HCT116 (cell line): ENCODE measurements around the gene ARR3. TPM values are rescaled to one million over a fixed set of nuclear protein-coding genes. Genes with fewer than 3 reads are reported as not detected.

Experiments
- ATAC-seq: fragments of 200-7000 bp; cut with Tn5 transposase; 2 replicates; pipeline ENCODE4 v1.9.1; 2020; ENCODE audit warnings: mild to moderate bottlenecking, moderate library complexity
- BruUV-seq: library from RNA; stranded (reverse); fragments of 400-500 nt; replicated peaks from 2 replicates; lab custom pipeline; 2021; lab: Mats Ljungman, UMichigan
- CTCF ChIA-PET: fragments of 300-600 bp; sonication (Branson Sonifier 250); formaldehyde crosslinking; loops from one replicate; lab custom pipeline; 2021; ENCODE audit warnings: antibody characterized with exemption; lab: Charles Lee
- POLR2A ChIA-PET: fragments of 300-600, 350-600 bp; sonication (Branson Sonifier 250); formaldehyde crosslinking; loops from one replicate; lab custom pipeline; 2021; ENCODE audit warnings: antibody characterized with exemption; lab: Charles Lee
- RAD21 ChIA-PET, 2 experiments: fragments of 300-600 bp; sonication (Branson Sonifier 250); formaldehyde crosslinking; loops; one replicate each; lab custom pipeline; 2023; ENCODE audit warnings: low total read pairs in 2 of 2; ENCODE audit not compliant: uncharacterized antibody in 2 of 2, unreplicated experiment in 2 of 2, low non-redundant PET in 1 of 2; lab: Charles Lee
- DNase-seq: peaks from one replicate; pipeline ENCODE4 v3.0.0-alpha.2; 2010; ENCODE audit warnings: low read depth, low spot score
- H2AFZ ChIP-seq: fragments of 200-600 bp; shearing (Covaris generic), sonication (generic); 2 replicates; pipeline ENCODE4 v1.6.1; 2017; ENCODE audit warnings: low read depth, mixed run types, mixed read lengths, antibody characterized with exemption, low read length; ENCODE audit not compliant: poor library complexity, severe bottlenecking
- H3K27ac ChIP-seq: 2 replicates; pipeline ENCODE4 v1.5.1; 2012; ENCODE audit warnings: low read depth, low read length
- H3K27me3 ChIP-seq: fragments of 200-600 bp; sonication (generic); 2 replicates; pipeline ENCODE4 v1.6.1; 2016; ENCODE audit warnings: mixed run types, low read length, mixed read lengths; ENCODE audit not compliant: insufficient read depth
- H3K36me3 ChIP-seq, 2 experiments: fragments of 200-500 bp in 1 of 2; fragments of 200-600 bp in 1 of 2; sonication (Bioruptor generic) in 1 of 2; sonication (generic) in 1 of 2; 2 replicates each; pipeline versions ENCODE4 v1.5.1 to v1.6.1; 2014 to 2016; ENCODE audit warnings: low read length in 2 of 2, inconsistent platforms in 1 of 2, mixed read lengths in 1 of 2, mixed run types in 1 of 2; ENCODE audit not compliant: insufficient read depth in 2 of 2, control insufficient read depth in 1 of 2
- H3K4me1 ChIP-seq, 2 experiments: fragments of 200-600 bp in 1 of 2; sonication (generic) in 1 of 2; 2 replicates each; pipeline versions ENCODE4 v1.5.1 to v1.6.1; 2012 to 2017; ENCODE audit warnings: low read length in 2 of 2, inconsistent platforms in 1 of 2, mild to moderate bottlenecking in 1 of 2, mixed read lengths in 1 of 2, mixed run types in 1 of 2, moderate library complexity in 1 of 2; ENCODE audit not compliant: insufficient read depth in 2 of 2, control insufficient read depth in 1 of 2
- H3K4me2 ChIP-seq: fragments of 200-600 bp; sonication (generic); 2 replicates; pipeline ENCODE4 v1.6.1; 2017; ENCODE audit warnings: mixed run types, low read length, mixed read lengths
- H3K4me3 ChIP-seq, 2 experiments: fragments of 200-600 bp in 1 of 2; sonication (generic) in 1 of 2; replicated peaks in 1 of 2; 2 replicates each; pipeline ENCODE4 v1.5.1; 2011 to 2016; ENCODE audit warnings: low read length in 2 of 2, control low read depth in 1 of 2, low read depth in 1 of 2, mild to moderate bottlenecking in 1 of 2, mixed read lengths in 1 of 2, mixed run types in 1 of 2
- H3K79me2 ChIP-seq: fragments of 200-600 bp; sonication (generic); 2 replicates; pipeline ENCODE4 v1.6.1; 2017; ENCODE audit warnings: mild to moderate bottlenecking, mixed run types, low read length, moderate library complexity, mixed read lengths; ENCODE audit not compliant: insufficient read depth
- H3K9ac ChIP-seq: fragments of 200-600 bp; sonication (generic); 2 replicates; pipeline ENCODE4 v1.6.1; 2016; ENCODE audit warnings: low read length, mixed read lengths
- H3K9me2 ChIP-seq: fragments of 200-600 bp; sonication (generic), shearing (Covaris generic); 2 replicates; pipeline ENCODE4 v1.6.1; 2017; ENCODE audit warnings: mixed run types, mild to moderate bottlenecking, moderate library complexity; ENCODE audit not compliant: insufficient read depth
- H3K9me3 ChIP-seq, 2 experiments: fragments of 200-500 bp in 1 of 2; fragments of 200-600 bp in 1 of 2; sonication (Bioruptor generic) in 1 of 2; sonication (generic) in 1 of 2; 2 replicates each; pipeline ENCODE4 v1.6.1; 2014 to 2017; ENCODE audit warnings: low read length in 2 of 2, mixed read lengths in 2 of 2, inconsistent platforms in 1 of 2, low read depth in 1 of 2, mild to moderate bottlenecking in 1 of 2, mixed run types in 1 of 2, moderate library complexity in 1 of 2; ENCODE audit not compliant: control insufficient read depth in 1 of 2, insufficient read depth in 1 of 2
- H4K20me1 ChIP-seq: fragments of 200-600 bp; sonication (generic), shearing (Covaris generic); 2 replicates; pipeline ENCODE4 v1.6.1; 2017; ENCODE audit warnings: mixed run types, mild to moderate bottlenecking, moderate library complexity; ENCODE audit not compliant: insufficient read depth
- CBX3 ChIP-seq: IDR thresholded peaks from 2 replicates; pipeline ENCODE4 v1.6.1; 2012; ENCODE audit warnings: low read depth
- CEBPB ChIP-seq: IDR thresholded peaks from 2 replicates; pipeline ENCODE4 v1.6.1; 2012; ENCODE audit warnings: low read depth
- ELF1 ChIP-seq: IDR thresholded peaks from 2 replicates; pipeline ENCODE4 v1.6.1; 2012; ENCODE audit warnings: low read depth, borderline replicate concordance
- EZH2 ChIP-seq: fragments of 200-600 bp; sonication (generic); IDR thresholded peaks from 2 replicates; pipeline ENCODE4 v1.6.1; 2017; ENCODE audit warnings: antibody characterized with exemption, mixed run types
- EZH2phosphoT487 ChIP-seq: fragments of 200-600 bp; IDR thresholded peaks from 2 replicates; pipeline ENCODE4 v1.6.1; 2018; ENCODE audit warnings: antibody characterized with exemption, borderline replicate concordance
- FOSL1 ChIP-seq: IDR thresholded peaks from 2 replicates; pipeline ENCODE4 v1.6.1; 2012; ENCODE audit warnings: low read depth
- JUND ChIP-seq: IDR thresholded peaks from 2 replicates; pipeline ENCODE4 v1.6.1; 2012
- POLR2A ChIP-seq: IDR thresholded peaks from 2 replicates; pipeline ENCODE4 v1.7.0; 2011; ENCODE audit warnings: borderline replicate concordance; ENCODE audit not compliant: insufficient read depth, insufficient read length; ENCODE audit errors: extremely low read depth
- RAD21 ChIP-seq: IDR thresholded peaks from 2 replicates; pipeline ENCODE4 v1.6.1; 2012; ENCODE audit warnings: low read depth, mild to moderate bottlenecking
- SP1 ChIP-seq: IDR thresholded peaks from 2 replicates; pipeline ENCODE4 v1.6.1; 2012; ENCODE audit warnings: low read depth
- SRF ChIP-seq: IDR thresholded peaks from 2 replicates; pipeline ENCODE4 v1.6.1; 2012; ENCODE audit warnings: low read depth
- TCF7L2 ChIP-seq: IDR thresholded peaks from 2 replicates; pipeline ENCODE4 v1.7.0; 2011; ENCODE audit warnings: borderline replicate concordance, inconsistent platforms; ENCODE audit not compliant: insufficient read depth, insufficient read length; ENCODE audit errors: extremely low read depth
- YY1 ChIP-seq: IDR thresholded peaks from 2 replicates; pipeline ENCODE4 v1.6.1; 2011; ENCODE audit warnings: low read length, low read depth, moderate library complexity, mild to moderate bottlenecking; ENCODE audit not compliant: insufficient replicate concordance; ENCODE audit errors: extremely low read depth
- ZBTB33 ChIP-seq: IDR thresholded peaks from 2 replicates; pipeline ENCODE4 v1.6.1; 2011; ENCODE audit warnings: mild to moderate bottlenecking, low read length, moderate library complexity; ENCODE audit not compliant: insufficient replicate concordance; ENCODE audit errors: extremely low read depth
- ZFX ChIP-seq: fragments of 450-650 bp; IDR thresholded peaks from 2 replicates; pipeline ENCODE4 v1.6.1; 2017
- ZNF274 ChIP-seq: fragments of 200-500 bp; sonication (Bioruptor generic); IDR thresholded peaks from 2 replicates; pipeline ENCODE4 v1.6.1; 2014; ENCODE audit warnings: mild to moderate bottlenecking, low read depth, low read length, inconsistent platforms
- intact Hi-C: fragments of 100-400 bp; cut with micrococcal nuclease; formaldehyde crosslinking; loops from 2 replicates; pipeline ENCODE4 v1.10.0; 2022
- total RNA-seq: library from RNA; stranded (reverse); gene quantifications from one replicate; pipeline ENCODE4 v1.2.1, GENCODE V29; 2021; ENCODE audit not compliant: unreplicated experiment
- TF ChIP-seq, protein P1 (sequence below): IDR thresholded peaks from 2 replicates; pipeline ENCODE4 v1.6.1; 2012; ENCODE audit warnings: low read depth

The ARR3 gene
- total RNA-seq, 1 experiment from 2014 or later: not detected

- intact Hi-C loops: no loop called here
- no peaks in the 10 kb centered on the region for H3K36me3 ChIP-seq
- H3K9me3 ChIP-seq: no peaks in the 10 kb centered on the region
- no peak overlapping the region for H2AFZ ChIP-seq
- ATAC-seq (no peak), DNase-seq (no peak)
- H4K20me1 ChIP-seq: no peaks in the 10 kb centered on the region
- no peak overlapping the region for H3K27ac ChIP-seq
- H3K9me2 ChIP-seq: no peaks in the 10 kb centered on the region
- H3K79me2 ChIP-seq: no peaks in the 10 kb centered on the region
- H3K9ac ChIP-seq: no peak overlapping the region
- H3K27me3 ChIP-seq: no peaks in the 10 kb centered on the region
- ChIA-PET POLR2A (no interaction called here), CTCF (no interaction called here), RAD21 (no interaction called here)
- no peak for TF ChIP-seq SRF
- no peak for TF ChIP-seq FOSL1
- no peak for TF ChIP-seq EZH2phosphoT487
- TF ChIP-seq CBX3: no peak
- no peak for TF ChIP-seq YY1
- no peak for TF ChIP-seq ZBTB33
- TF ChIP-seq ELF1: no peak
- no peak for TF ChIP-seq ZFX
- no peak for TF ChIP-seq EZH2
- TF ChIP-seq JUND: no peak
- no peak for TF ChIP-seq CEBPB
- TF ChIP-seq TCF7L2: no peak
- TF ChIP-seq RAD21: no peak
- TF ChIP-seq, protein P1, sequence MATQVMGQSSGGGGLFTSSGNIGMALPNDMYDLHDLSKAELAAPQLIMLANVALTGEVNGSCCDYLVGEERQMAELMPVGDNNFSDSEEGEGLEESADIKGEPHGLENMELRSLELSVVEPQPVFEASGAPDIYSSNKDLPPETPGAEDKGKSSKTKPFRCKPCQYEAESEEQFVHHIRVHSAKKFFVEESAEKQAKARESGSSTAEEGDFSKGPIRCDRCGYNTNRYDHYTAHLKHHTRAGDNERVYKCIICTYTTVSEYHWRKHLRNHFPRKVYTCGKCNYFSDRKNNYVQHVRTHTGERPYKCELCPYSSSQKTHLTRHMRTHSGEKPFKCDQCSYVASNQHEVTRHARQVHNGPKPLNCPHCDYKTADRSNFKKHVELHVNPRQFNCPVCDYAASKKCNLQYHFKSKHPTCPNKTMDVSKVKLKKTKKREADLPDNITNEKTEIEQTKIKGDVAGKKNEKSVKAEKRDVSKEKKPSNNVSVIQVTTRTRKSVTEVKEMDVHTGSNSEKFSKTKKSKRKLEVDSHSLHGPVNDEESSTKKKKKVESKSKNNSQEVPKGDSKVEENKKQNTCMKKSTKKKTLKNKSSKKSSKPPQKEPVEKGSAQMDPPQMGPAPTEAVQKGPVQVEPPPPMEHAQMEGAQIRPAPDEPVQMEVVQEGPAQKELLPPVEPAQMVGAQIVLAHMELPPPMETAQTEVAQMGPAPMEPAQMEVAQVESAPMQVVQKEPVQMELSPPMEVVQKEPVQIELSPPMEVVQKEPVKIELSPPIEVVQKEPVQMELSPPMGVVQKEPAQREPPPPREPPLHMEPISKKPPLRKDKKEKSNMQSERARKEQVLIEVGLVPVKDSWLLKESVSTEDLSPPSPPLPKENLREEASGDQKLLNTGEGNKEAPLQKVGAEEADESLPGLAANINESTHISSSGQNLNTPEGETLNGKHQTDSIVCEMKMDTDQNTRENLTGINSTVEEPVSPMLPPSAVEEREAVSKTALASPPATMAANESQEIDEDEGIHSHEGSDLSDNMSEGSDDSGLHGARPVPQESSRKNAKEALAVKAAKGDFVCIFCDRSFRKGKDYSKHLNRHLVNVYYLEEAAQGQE: no peak
- TF ChIP-seq POLR2A: no peak
- no peak for TF ChIP-seq SP1
- no peak for TF ChIP-seq ZNF274
- no TSS peak for BruUV-seq
- H3K4me2 ChIP-seq: no peak overlapping the region
- H3K4me1 ChIP-seq: peaks cover 0 to 12% of the 10 kb centered on the region in 2 experiments; a peak in 1 of 4 replicates
- no peak overlapping the region for H3K4me3 ChIP-seq
Measured at GRCh38 chrX:70244881-70245280, 23.3 kb upstream of the ARR3 start.
